ENCODE measurements around the gene EXOC6B.

- no peak for TF ChIP-seq CTCF (IDR thresholded peaks at IDR 0.05)
- TF ChIP-seq POLR2AphosphoS5 (IDR thresholded peaks at IDR 0.05), result no peak
These were observed 611.2 kb downstream of the EXOC6B start for GRCh38 chr2:72214429-72215143.

All from suprapubic skin (tissue), 3 donors.